ENCODE results near the gene NDUFC2. TPM values are rescaled to one million over a fixed set of nuclear protein-coding genes. Genes with fewer than 3 reads are reported as not detected.

NDUFC2 gene
- total RNA-seq (2021) (408 and 425 TPM in 2 replicates), Bru-seq, nascent RNA (percentile 83 among the genes with signal in this experiment), BruChase-seq, experiment 1, labeled RNA remaining after a 2-hour chase (percentile 81 among the genes with signal in this experiment), BruChase-seq, experiment 2, labeled RNA remaining after a 6-hour chase (percentile 94 among the genes with signal in this experiment)
- long read RNA-seq, transcript NDUFC2-201 (3 exons, 2,518 nt): major isoform, 497 of 509 reads
- long read RNA-seq, partial matches to known transcripts: 0 of 509 reads
- long read RNA-seq, other reads (novel, unspliced or antisense): 7 of 509 reads

GRCh38 chr11:78079232-78080083 is at the start of gene NDUFC2:
TSS of gene NDUFC2 (minus strand) at chr11:78079862. CDS start at chr11:78079744, 118 bp downstream.
- Histone ChIP-seq H3K4me1 (ENCODE audit: insufficient read depth, low read length, poor library complexity, severe bottlenecking) (no peaks in the 10 kb centered on the region), H3K27me3 (replicated peaks; ENCODE audit: insufficient read depth, low read depth, low read length, poor library complexity) (no peaks in the 10 kb centered on the region), H3K27ac (ENCODE audit: low read depth, low read length, poor library complexity, severe bottlenecking) (peak within 1 kb of the TSS; percentile 88), H3K4me3 (ENCODE audit: low read depth, low read length, poor library complexity, severe bottlenecking) (peak within 1 kb of the TSS; percentile 81), H3K36me3 (ENCODE audit: insufficient read depth, low read length, poor library complexity, severe bottlenecking) (no peaks in the 10 kb centered on the region), H3K9me3 (ENCODE audit: low read depth, low read length, poor library complexity, severe bottlenecking) (no peaks in the 10 kb centered on the region)
- intact Hi-C loops (cut with micrococcal nuclease; ENCODE audit: unreplicated experiment): loop anchor here (5.0 kb wide), 1 partner anchor 58 kb away; the partner anchor contains the start of gene ALG8
- peak; percentile 91 for DNase-seq (ENCODE audit: low spot score)
- TF ChIP-seq CTCF (conservative IDR thresholded peaks at IDR 0.05; ENCODE audit: low read depth, low read length): no peak
- TF ChIP-seq EZH2 (IDR thresholded peaks at IDR 0.05; ENCODE audit: borderline replicate concordance, low read depth, low read length, poor library complexity, severe bottlenecking): no peak
- BruUV-seq (replicated peaks): TSS peak; percentile 79
- ChIA-PET CTCF (no interaction called here), POLR2A (ENCODE audit: low non-redundant PET) (no interaction called here)

GRCh38 chr11:78127403-78127802 is 47.7 kb upstream of the NDUFC2 start:
- CTCF ChIA-PET: no interaction called here
- Histone ChIP-seq H3K4me1 (ENCODE audit: insufficient read depth, low read length, poor library complexity, severe bottlenecking) (no peaks in the 10 kb centered on the region), H3K4me3 (ENCODE audit: low read depth, low read length, poor library complexity, severe bottlenecking) (no peak overlapping the region), H3K9me3 (ENCODE audit: low read depth, low read length, poor library complexity, severe bottlenecking) (no peaks in the 10 kb centered on the region), H3K27me3 (replicated peaks; ENCODE audit: insufficient read depth, low read depth, low read length, poor library complexity) (no peaks in the 10 kb centered on the region), H3K27ac (ENCODE audit: low read depth, low read length, poor library complexity, severe bottlenecking) (no peak overlapping the region), H3K36me3 (ENCODE audit: insufficient read depth, low read length, poor library complexity, severe bottlenecking) (peaks cover 20% of the 10 kb centered on the region)
- intact Hi-C loops (cut with micrococcal nuclease; ENCODE audit: unreplicated experiment): no loop called here
- BruUV-seq (replicated peaks): no TSS peak
- POLR2A ChIA-PET (ENCODE audit: low non-redundant PET): interaction anchor here (0.5 kb wide), 1 partner anchor 692 kb away, joined by 3 read pairs; no protein-coding TSS in a partner anchor
- no peak for TF ChIP-seq CTCF (conservative IDR thresholded peaks at IDR 0.05; ENCODE audit: low read depth, low read length)
- no peak for TF ChIP-seq EZH2 (IDR thresholded peaks at IDR 0.05; ENCODE audit: borderline replicate concordance, low read depth, low read length, poor library complexity, severe bottlenecking)
- DNase-seq (ENCODE audit: low spot score): no peak

GRCh38 chr11:78112582-78113275 is 33.1 kb upstream of the NDUFC2 start:
- TF ChIP-seq CTCF (conservative IDR thresholded peaks at IDR 0.05; ENCODE audit: low read depth, low read length): no peak
- TF ChIP-seq EZH2 (IDR thresholded peaks at IDR 0.05; ENCODE audit: borderline replicate concordance, low read depth, low read length, poor library complexity, severe bottlenecking): no peak
- Histone ChIP-seq H3K4me3 (ENCODE audit: low read depth, low read length, poor library complexity, severe bottlenecking) (no peak overlapping the region), H3K4me1 (ENCODE audit: insufficient read depth, low read length, poor library complexity, severe bottlenecking) (peaks cover 5% of the 10 kb centered on the region), H3K27ac (ENCODE audit: low read depth, low read length, poor library complexity, severe bottlenecking) (no peak overlapping the region), H3K27me3 (replicated peaks; ENCODE audit: insufficient read depth, low read depth, low read length, poor library complexity) (no peaks in the 10 kb centered on the region), H3K9me3 (ENCODE audit: low read depth, low read length, poor library complexity, severe bottlenecking) (no peaks in the 10 kb centered on the region), H3K36me3 (ENCODE audit: insufficient read depth, low read length, poor library complexity, severe bottlenecking) (peaks cover 38% of the 10 kb centered on the region)
- no peak for DNase-seq (ENCODE audit: low spot score)
- CTCF ChIA-PET: interaction anchor here (0.6 kb wide), 1 partner anchor 88 kb away, joined by 3 read pairs; no protein-coding TSS in a partner anchor
- POLR2A ChIA-PET (ENCODE audit: low non-redundant PET): no interaction called here
- BruUV-seq (replicated peaks): no TSS peak
- intact Hi-C loops (cut with micrococcal nuclease; ENCODE audit: unreplicated experiment): no loop called here

All from A673 (cell line).